Measurements from ENCODE around the gene BRK1. TPM values are rescaled to one million over a fixed set of nuclear protein-coding genes. Genes with fewer than 3 reads are reported as not detected.
"Not testable (repeated sequence)": the region's sequence is repeated elsewhere in the genome, so short reads cannot be mapped to it uniquely, and the experiment has no call there.

Gene BRK1
- total RNA-seq, 1 donor from 2014 or later, result 111 TPM

GRCh38 chr3:10142707-10143560 lies 27.5 kb downstream of the BRK1 start:
- DNase-seq (ENCODE audit: low spot score), result no peak

DNA sequence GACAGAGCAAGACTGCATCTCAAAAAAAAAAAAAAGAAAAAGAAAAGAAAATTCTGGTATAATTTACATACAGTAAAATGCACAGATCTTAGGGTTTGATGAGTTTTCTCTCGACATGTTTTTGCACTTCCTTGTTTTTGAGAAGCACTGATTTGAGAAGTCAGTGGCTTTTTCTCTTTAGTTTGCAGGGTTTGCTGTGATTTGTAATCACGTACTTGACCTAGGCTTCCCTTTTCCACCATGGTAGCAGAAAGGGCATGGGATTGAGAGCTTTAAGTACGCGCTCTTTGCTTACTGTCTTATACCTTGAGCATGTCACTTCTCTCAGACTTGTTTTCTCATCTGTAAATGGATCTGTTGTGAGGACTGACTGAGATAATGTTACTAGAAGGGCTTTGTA lies 30.2 kb downstream of the BRK1 start:
- DNase-seq (ENCODE audit: low spot score), result no peak

- no peak for DNase-seq (ENCODE audit: low spot score)
Observed at GRCh38 chr3:10149226-10149625, 33.8 kb downstream of the BRK1 start.

- no peak for DNase-seq (ENCODE audit: low spot score)
Observed at GRCh38 chr3:10150987-10151386, 35.5 kb downstream of the BRK1 start.

- DNase-seq (ENCODE audit: low spot score), result no peak
Observed at GRCh38 chr3:10154335-10155122, 39.1 kb downstream of the BRK1 start.

GRCh38 chr3:10155123-10155472 lies 39.6 kb downstream of the BRK1 start:
- no peak for DNase-seq (ENCODE audit: low spot score)

DNA sequence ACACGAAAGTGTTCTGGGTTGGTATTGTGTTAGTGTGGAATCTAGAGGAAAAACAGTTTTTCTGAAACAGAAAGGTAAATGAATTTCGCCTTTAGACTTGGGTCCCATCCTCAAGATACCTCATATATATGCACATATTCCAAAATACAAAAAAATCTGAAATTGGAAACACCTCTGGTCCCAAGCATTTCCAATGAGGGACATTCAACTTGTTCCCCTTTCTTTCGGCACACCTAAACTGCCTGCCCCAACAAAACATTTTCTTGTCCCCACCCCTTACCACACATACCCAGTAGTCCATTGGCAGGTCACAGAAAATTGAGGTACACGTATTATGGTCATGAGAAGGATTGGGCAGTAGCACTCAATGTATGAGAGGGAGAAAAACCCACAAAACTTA lies 40.2 kb downstream of the BRK1 start:
- no peak for DNase-seq (ENCODE audit: low spot score)

DNA sequence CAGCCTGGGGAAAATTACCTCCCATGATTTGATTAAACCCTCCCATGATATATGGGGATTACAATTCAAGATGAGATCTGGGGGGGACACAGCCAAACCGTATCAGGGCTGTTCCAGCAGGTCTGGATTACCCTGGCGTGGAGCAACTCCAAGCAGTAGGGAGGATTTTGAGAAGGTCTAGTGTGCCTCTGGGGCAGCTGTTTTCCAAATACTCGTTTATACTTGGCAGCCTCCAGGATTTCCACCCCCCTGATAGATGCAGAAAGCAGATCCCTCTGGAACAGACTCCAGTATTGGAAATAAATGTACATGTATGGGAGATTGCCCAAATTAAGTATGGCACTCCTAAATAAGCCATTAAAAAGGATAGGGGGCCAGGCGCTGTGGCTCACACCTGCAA lies 41.6 kb downstream of the BRK1 start:
- no peak for DNase-seq (ENCODE audit: low spot score)

- not testable (repeated sequence) for DNase-seq (ENCODE audit: low spot score)
Observed at GRCh38 chr3:10158555-10158954, 43.1 kb downstream of the BRK1 start.

- no peak for DNase-seq (ENCODE audit: low spot score)
Observed at GRCh38 chr3:10160346-10160745, 44.9 kb downstream of the BRK1 start.

- DNase-seq (ENCODE audit: low spot score), result no peak
Observed at GRCh38 chr3:10160925-10161324, 45.5 kb downstream of the BRK1 start.

DNA sequence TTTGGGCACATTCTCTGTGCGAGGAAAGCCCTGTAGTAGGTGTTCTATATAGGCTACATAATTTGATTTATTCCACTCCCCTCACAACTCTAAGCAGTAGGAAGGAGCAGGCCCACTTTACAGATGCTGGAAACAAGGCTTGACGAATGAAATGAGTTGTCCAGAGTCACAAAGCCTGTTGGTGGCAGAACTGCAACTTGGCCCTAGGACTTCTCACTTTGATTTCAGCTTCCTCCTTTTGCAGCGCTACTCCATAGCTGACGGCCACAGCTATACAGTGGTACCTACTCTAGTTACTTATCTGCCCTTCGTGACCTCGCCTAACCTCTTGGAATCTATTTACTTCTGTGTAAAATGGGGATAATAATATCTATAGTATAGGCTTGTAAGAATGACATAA lies 46.7 kb downstream of the BRK1 start:
- no peak for DNase-seq (ENCODE audit: low spot score)

DNA sequence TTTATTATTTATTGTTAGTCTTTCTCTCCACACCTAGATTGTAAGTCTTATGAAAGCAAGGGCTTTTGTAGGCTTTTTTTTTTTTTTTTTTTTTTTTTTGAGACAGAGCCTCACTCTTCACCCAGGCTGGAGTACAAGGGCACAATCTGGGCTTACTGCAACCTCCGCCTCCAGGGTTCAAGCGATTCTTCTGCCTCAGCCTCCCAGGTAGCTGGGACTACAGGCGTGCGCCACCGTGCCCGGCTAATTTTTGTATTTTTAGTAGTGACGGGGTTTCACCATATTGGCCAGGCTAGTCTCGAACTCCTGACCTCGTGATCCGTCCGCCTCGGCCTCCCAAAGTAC lies 48.7 kb downstream of the BRK1 start:
- not testable (repeated sequence) for DNase-seq (ENCODE audit: low spot score)

DNA sequence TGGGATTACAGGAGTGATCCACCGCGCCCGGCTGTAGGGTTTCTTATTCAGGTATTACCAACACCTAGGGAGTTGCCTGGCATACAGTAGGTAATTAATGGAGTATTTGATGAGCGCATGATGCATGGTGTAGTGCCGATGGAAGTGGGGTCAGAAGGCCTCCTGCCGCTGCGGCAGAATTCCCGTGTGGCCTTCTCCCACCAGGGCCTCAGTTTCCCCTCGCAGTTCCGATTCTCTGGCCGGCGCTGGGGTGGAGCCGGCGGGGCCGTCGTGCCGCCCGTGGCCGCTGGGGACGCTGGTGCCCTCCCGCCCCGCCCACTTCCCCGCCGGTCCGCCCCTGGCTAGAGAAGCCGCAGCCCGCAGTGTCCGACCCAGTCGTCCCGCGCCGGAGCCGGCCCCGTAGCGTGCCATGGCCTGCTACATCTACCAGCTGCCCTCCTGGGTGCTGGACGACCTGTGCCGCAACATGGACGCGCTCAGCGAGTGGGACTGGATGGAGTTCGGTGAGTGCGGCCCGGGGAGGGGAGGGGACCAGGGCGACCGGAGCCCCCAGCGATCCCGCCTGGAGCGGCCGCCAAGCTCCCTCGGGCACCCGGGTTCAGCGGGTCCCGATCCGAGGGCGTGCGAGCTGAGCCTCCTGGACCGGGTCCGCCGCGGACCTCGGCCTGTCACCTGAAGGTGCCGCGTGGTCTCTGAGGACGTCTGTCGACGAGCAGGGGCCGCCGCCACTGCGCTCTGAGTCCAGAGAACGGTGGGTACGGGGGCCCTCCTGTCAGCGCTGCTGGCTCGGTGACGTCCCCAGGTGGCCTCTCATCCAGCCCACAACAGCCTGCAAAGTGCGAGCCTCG lies 49.3 kb downstream of the BRK1 start, which contains the start of gene IRAK2:
Gene IRAK2 (plus strand): TSS at position 374 of the 848 bp plus-strand sequence. CDS start 36 bp downstream, at position 410.
- peak; percentile 94 for DNase-seq (ENCODE audit: low spot score)

- no peak for DNase-seq (ENCODE audit: low spot score)
Observed at GRCh38 chr3:10166213-10166604, 50.7 kb downstream of the BRK1 start.

- DNase-seq (ENCODE audit: low spot score), result no peak
Observed at GRCh38 chr3:10169000-10169496, 53.6 kb downstream of the BRK1 start.

GRCh38 chr3:10170915-10171478 lies 55.5 kb downstream of the BRK1 start:
- no peak for DNase-seq (ENCODE audit: low spot score)

DNA sequence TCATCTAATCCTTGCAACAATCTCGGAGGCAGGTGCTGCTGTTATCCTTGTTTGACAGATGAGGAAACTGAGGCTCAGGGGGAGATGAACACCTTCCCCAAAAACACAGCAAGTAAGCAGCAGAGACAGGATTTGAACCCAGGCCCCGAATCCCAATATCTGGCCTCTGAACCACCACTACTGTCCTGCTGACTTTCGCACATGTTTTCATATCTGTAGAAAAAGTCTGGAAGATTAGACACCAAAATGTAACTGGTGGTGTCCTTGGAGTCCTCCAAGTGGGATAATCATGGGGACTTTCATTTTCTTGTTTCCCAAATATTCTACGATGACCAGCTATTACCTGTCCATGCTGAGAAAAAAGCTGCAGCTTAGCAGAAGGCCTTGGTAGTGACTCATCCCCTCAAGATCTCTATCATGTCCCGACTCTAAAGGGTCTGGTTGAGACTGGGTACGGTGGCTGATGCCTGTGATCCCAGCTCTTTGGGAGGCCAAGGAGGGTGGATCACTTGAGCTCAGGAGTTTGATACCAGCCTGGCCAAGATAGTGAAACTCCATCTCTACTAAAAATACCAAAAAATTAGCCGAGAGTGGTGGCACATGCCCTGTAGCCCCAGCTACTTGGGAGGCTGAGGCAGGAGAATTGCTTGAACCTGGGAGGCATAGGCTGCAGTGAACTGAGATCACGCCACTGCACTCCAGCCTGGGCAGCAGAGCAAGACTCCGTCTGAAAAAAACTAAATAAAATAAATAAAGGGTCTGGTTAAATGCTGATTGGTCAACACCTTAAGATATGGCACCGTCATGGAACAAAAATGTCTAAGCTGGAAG lies 57.8 kb downstream of the BRK1 start:
- DNase-seq (ENCODE audit: low spot score), result no peak

DNA sequence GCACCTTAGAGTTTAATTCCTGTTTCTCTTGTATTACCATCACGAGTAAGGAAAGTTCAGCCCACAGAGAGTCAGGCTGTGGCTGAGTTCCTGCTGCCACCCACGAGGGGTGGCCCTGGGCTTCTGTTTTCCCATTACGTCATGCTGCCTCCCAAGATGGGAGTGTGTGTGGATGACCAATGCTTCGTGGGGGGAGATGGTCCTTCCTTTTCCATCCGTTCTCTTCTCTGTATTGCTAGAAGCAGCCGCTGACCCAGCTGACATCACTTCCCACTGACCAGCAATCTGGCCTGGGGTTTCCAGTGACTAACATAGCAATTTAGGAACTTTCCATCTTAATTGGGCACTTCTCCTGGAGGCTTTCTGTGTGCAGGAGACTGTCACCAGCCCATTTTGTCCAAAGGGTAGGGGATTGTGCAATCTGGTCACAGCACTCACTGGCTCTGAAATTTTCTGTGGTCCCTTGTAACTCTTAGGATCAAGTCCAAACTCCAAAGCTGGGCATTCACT lies 58.5 kb downstream of the BRK1 start:
- no peak for DNase-seq (ENCODE audit: low spot score)

GRCh38 chr3:10175334-10175733 lies 59.9 kb downstream of the BRK1 start:
- not testable (repeated sequence) for DNase-seq (ENCODE audit: low spot score)
